Panc1 (cell line): ENCODE measurements around the gene CHST11. TPM values are rescaled to one million over a fixed set of nuclear protein-coding genes. Genes with fewer than 3 reads are reported as not detected.

ENCODE experiments used
- ATAC-seq: fragments of 200-7000 bp; cut with Tn5 transposase; 2 replicates; pipeline ENCODE4 v1.9.1; 2020; ENCODE audit warnings: mild to moderate bottlenecking, moderate library complexity
- BruUV-seq: library from RNA; stranded (reverse); fragments of 400-500 nt; replicated peaks from 2 replicates; lab custom pipeline; 2021; lab: Mats Ljungman, UMichigan
- CTCF ChIA-PET: fragments of 300-600 bp; sonication (Branson Sonifier 250); formaldehyde crosslinking; loops from one replicate; lab custom pipeline; 2022; ENCODE audit warnings: antibody characterized with exemption; lab: Charles Lee
- POLR2A ChIA-PET: fragments of 300-600 bp; sonication (Branson Sonifier 250); formaldehyde crosslinking; loops from one replicate; lab custom pipeline; 2022; ENCODE audit warnings: antibody characterized with exemption; lab: Charles Lee
- DNase-seq: peaks from one replicate; pipeline ENCODE4 v3.0.0-alpha.2; 2010; ENCODE audit warnings: low read depth, low spot score
- H3K27ac ChIP-seq: 2 replicates; pipeline ENCODE4 v1.5.1; 2011; ENCODE audit warnings: mild to moderate bottlenecking, low read length, inconsistent platforms
- H3K27me3 ChIP-seq: fragments of 200-500 bp; sonication (Bioruptor generic); 2 replicates; pipeline ENCODE4 v1.6.0; 2014; ENCODE audit warnings: low read length, inconsistent platforms; ENCODE audit not compliant: control insufficient read depth, insufficient read depth
- H3K36me3 ChIP-seq: fragments of 200-500 bp; sonication (Bioruptor generic); 2 replicates; pipeline ENCODE4 v1.5.1; 2014; ENCODE audit warnings: inconsistent platforms, mild to moderate bottlenecking, low read length, moderate library complexity; ENCODE audit not compliant: control insufficient read depth, insufficient read depth
- H3K4me1 ChIP-seq: 2 replicates; pipeline ENCODE4 v1.5.1; 2011; ENCODE audit warnings: inconsistent platforms, mild to moderate bottlenecking, low read length, moderate library complexity; ENCODE audit not compliant: control insufficient read depth, insufficient read depth
- H3K4me3 ChIP-seq, 2 experiments: 2 replicates each; pipeline ENCODE4 v1.5.1; 2011 to 2012; ENCODE audit warnings: low read depth in 2 of 2, low read length in 2 of 2, mild to moderate bottlenecking in 2 of 2, inconsistent platforms in 1 of 2, moderate library complexity in 1 of 2
- H3K9me3 ChIP-seq: fragments of 200-500 bp; sonication (Bioruptor generic); 2 replicates; pipeline ENCODE4 v1.5.1; 2014; ENCODE audit warnings: low read depth, mild to moderate bottlenecking, inconsistent platforms, low read length, moderate library complexity; ENCODE audit not compliant: control insufficient read depth, insufficient read depth
- POLR2AphosphoS5 ChIP-seq: IDR thresholded peaks from 2 replicates; pipeline ENCODE4 v1.6.1; 2012; ENCODE audit warnings: mild to moderate bottlenecking, low read depth, low read length, moderate library complexity
- SIN3A ChIP-seq: IDR thresholded peaks from 2 replicates; pipeline ENCODE4 v1.6.1; 2012; ENCODE audit warnings: low read depth, mild to moderate bottlenecking, low read length, moderate library complexity, borderline replicate concordance; ENCODE audit not compliant: insufficient read depth
- TCF7L2 ChIP-seq: IDR thresholded peaks from 2 replicates; pipeline ENCODE4 v1.6.1; 2011; ENCODE audit warnings: mild to moderate bottlenecking, low read depth, low read length, inconsistent platforms
- in situ Hi-C: cut with HindIII; loops from 2 replicates; pipeline ENCODE4 v1.10.0; 2016; ENCODE audit warnings: low sequenced_read_pairs, low pct_unique_long_range_greater_than_20kb
- intact Hi-C: fragments of 100-400 bp; cut with micrococcal nuclease; formaldehyde crosslinking; loops from one replicate; pipeline ENCODE4 v1.10.0; 2022; ENCODE audit not compliant: unreplicated experiment
- total RNA-seq: library from RNA; stranded (reverse); gene quantifications from one replicate; pipeline ENCODE4 v1.2.1, GENCODE V29; 2021; ENCODE audit not compliant: unreplicated experiment
- TF ChIP-seq, protein P1 (sequence below): fragments of 450-650 bp; IDR thresholded peaks from 2 replicates; pipeline ENCODE4 v1.5.1; 2017; ENCODE audit warnings: mild to moderate bottlenecking
- TF ChIP-seq, protein P2 (sequence below), 2 experiments: IDR thresholded peaks; 2 replicates each; pipeline ENCODE4 v1.6.1; 2011 to 2012; ENCODE audit warnings: low read depth in 2 of 2, control low read depth in 1 of 2, low read length in 1 of 2, mild to moderate bottlenecking in 1 of 2, moderate library complexity in 1 of 2; ENCODE audit not compliant: insufficient read depth in 1 of 2

The CHST11 gene
- total RNA-seq, 1 experiment from 2014 or later: 11.4 TPM

DNA sequence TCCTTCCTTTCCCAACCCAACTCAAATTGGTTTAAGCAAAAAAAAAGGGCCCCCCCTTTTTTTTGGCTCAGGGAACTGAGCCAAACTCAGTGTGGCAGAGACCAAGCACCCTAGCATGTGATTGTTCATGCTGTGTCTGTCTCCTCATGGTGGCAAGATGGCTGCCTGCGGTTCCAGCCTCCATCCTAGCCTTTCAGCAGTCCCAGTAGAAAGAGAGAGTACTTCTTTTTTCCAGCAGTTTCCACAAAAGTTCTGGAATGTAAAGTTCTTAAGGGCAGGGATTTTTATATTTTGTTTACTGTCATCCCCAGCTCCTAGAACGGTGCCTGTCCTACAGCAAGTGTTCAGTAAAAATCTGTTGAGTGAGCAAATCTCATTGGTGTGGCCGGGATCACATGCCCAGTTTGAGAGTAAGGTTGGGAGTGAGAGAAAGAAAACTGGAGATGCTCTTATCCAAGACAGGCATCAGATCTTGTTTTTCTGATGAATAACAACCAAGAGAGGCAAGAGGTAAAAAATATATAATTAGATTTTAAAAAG, 22.4 kb downstream of the CHST11 start:
- ChIA-PET POLR2A (no interaction called here), CTCF (no interaction called here)
- in situ Hi-C loops: no loop called here
- no peak for TF ChIP-seq POLR2AphosphoS5
- no peak overlapping the region for H3K4me3 ChIP-seq
- no peaks in the 10 kb centered on the region for H3K36me3 ChIP-seq
- H3K9me3 ChIP-seq: no peaks in the 10 kb centered on the region
- no peak overlapping the region for H3K27ac ChIP-seq
- intact Hi-C loops: no loop called here
- DNase-seq (no peak), ATAC-seq (no peak)
- H3K27me3 ChIP-seq: no peaks in the 10 kb centered on the region
- no TSS peak for BruUV-seq
- no peaks in the 10 kb centered on the region for H3K4me1 ChIP-seq

DNA sequence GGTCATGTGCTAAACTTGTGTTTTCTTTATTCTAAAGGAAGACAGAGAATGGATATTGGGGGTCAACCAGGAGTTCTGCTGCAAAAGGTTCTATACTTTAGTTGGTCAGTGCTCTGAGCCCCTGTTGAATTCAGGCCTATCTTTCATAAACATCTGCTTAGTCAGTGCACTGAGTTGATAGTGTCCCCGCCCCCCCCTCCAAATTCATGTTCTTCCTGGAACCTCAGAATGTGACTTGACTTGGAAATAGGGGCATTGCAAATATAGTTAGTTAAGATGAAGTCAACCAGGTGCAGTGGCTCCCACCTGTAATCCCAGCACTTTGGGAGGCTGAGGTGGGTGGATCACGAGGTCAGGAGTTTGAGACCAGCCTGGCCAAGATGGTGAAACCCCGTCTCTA, 23.3 kb downstream of the CHST11 start:
- TF ChIP-seq POLR2AphosphoS5 (no peak), TCF7L2 (no peak), SIN3A (no peak)
- TF ChIP-seq, protein P1, sequence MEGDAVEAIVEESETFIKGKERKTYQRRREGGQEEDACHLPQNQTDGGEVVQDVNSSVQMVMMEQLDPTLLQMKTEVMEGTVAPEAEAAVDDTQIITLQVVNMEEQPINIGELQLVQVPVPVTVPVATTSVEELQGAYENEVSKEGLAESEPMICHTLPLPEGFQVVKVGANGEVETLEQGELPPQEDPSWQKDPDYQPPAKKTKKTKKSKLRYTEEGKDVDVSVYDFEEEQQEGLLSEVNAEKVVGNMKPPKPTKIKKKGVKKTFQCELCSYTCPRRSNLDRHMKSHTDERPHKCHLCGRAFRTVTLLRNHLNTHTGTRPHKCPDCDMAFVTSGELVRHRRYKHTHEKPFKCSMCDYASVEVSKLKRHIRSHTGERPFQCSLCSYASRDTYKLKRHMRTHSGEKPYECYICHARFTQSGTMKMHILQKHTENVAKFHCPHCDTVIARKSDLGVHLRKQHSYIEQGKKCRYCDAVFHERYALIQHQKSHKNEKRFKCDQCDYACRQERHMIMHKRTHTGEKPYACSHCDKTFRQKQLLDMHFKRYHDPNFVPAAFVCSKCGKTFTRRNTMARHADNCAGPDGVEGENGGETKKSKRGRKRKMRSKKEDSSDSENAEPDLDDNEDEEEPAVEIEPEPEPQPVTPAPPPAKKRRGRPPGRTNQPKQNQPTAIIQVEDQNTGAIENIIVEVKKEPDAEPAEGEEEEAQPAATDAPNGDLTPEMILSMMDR: no peak
- intact Hi-C loops: no loop called here
- no peak overlapping the region for H3K27ac ChIP-seq

DNA sequence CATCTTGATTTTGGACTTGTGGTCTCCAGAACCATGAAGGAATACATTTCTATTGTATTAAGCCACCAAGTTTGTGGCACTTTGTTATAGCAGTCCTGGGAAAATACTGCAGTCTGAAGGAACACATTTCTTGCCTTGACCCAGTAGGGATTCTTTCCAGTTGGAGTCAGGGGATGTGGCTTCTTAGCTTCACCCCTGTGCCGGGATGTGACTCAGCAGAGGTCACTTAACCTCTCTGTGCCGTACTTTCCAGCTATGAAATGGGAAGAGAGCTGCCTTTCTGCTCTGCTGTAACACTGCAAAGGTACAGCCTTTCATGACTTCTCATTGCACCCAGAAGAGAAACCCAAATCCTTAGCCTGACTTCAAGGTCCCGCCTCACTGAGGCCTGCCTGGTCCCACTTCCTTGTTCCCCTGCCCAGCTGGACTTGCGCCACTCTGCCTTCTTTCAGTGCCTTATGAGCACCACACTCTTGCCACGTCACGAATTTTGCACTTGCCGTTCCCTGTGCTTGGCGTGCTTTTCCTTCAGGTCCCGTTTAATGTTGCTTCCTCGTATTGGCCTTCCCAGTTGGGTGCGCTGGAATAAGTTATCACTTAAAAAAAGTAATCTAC, 24.2 kb downstream of the CHST11 start:
- ATAC-seq (peak; percentile 60; the same call in 1 of the 2 replicates), DNase-seq (no peak)
- TF ChIP-seq, protein P1: no peak
- TF ChIP-seq SIN3A: no peak
- TF ChIP-seq, protein P2, sequence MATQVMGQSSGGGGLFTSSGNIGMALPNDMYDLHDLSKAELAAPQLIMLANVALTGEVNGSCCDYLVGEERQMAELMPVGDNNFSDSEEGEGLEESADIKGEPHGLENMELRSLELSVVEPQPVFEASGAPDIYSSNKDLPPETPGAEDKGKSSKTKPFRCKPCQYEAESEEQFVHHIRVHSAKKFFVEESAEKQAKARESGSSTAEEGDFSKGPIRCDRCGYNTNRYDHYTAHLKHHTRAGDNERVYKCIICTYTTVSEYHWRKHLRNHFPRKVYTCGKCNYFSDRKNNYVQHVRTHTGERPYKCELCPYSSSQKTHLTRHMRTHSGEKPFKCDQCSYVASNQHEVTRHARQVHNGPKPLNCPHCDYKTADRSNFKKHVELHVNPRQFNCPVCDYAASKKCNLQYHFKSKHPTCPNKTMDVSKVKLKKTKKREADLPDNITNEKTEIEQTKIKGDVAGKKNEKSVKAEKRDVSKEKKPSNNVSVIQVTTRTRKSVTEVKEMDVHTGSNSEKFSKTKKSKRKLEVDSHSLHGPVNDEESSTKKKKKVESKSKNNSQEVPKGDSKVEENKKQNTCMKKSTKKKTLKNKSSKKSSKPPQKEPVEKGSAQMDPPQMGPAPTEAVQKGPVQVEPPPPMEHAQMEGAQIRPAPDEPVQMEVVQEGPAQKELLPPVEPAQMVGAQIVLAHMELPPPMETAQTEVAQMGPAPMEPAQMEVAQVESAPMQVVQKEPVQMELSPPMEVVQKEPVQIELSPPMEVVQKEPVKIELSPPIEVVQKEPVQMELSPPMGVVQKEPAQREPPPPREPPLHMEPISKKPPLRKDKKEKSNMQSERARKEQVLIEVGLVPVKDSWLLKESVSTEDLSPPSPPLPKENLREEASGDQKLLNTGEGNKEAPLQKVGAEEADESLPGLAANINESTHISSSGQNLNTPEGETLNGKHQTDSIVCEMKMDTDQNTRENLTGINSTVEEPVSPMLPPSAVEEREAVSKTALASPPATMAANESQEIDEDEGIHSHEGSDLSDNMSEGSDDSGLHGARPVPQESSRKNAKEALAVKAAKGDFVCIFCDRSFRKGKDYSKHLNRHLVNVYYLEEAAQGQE (IDR thresholded peaks at IDR 0.05; ENCODE audit: insufficient read depth in 1 of 2, low read depth in 2 of 2, low read length in 1 of 2): no peak
- TF ChIP-seq POLR2AphosphoS5: no peak
- TF ChIP-seq TCF7L2: no peak
- no TSS peak for BruUV-seq
- H3K4me3 ChIP-seq: no peak overlapping the region
- in situ Hi-C loops (no loop called here), intact Hi-C loops (no loop called here)
- H3K27me3 ChIP-seq: no peaks in the 10 kb centered on the region
- no peaks in the 10 kb centered on the region for H3K36me3 ChIP-seq
- H3K4me1 ChIP-seq: no peaks in the 10 kb centered on the region
- H3K27ac ChIP-seq: no peak overlapping the region
- ChIA-PET POLR2A (no interaction called here), CTCF (no interaction called here)
- H3K9me3 ChIP-seq: no peaks in the 10 kb centered on the region

More for the DNA sequence above, 23.3 kb downstream of the CHST11 start:
- POLR2A ChIA-PET: no interaction called here
- no peak for DNase-seq
- H3K36me3 ChIP-seq: no peaks in the 10 kb centered on the region
- in situ Hi-C loops: no loop called here
- H3K4me1 ChIP-seq: no peaks in the 10 kb centered on the region
- H3K27me3 ChIP-seq: no peaks in the 10 kb centered on the region
- ATAC-seq: no peak
- no TSS peak for BruUV-seq
- H3K9me3 ChIP-seq: no peaks in the 10 kb centered on the region
- CTCF ChIA-PET: no interaction called here
- no peak overlapping the region for H3K4me3 ChIP-seq
